OCI-LY1 (cell line): Measurements from ENCODE around the gene TTC12.

Experiments used
- EZH2 ChIP-seq: fragments of 200-600 bp; sonication (generic), shearing (Covaris generic); IDR thresholded peaks from 2 replicates; pipeline ENCODE4 v1.8.0; 2017; ENCODE audit warnings: borderline replicate concordance, mixed run types, mild to moderate bottlenecking, antibody characterized with exemption, low read length, moderate library complexity, mixed read lengths
- TF ChIP-seq, protein P1 (sequence below): fragments of 200-600 bp; sonication (generic), shearing (Covaris generic); IDR thresholded peaks from 2 replicates; pipeline ENCODE4 v1.5.1; 2017; ENCODE audit warnings: mild to moderate bottlenecking, antibody characterized with exemption, low read length, moderate library complexity, mixed read lengths

DNA sequence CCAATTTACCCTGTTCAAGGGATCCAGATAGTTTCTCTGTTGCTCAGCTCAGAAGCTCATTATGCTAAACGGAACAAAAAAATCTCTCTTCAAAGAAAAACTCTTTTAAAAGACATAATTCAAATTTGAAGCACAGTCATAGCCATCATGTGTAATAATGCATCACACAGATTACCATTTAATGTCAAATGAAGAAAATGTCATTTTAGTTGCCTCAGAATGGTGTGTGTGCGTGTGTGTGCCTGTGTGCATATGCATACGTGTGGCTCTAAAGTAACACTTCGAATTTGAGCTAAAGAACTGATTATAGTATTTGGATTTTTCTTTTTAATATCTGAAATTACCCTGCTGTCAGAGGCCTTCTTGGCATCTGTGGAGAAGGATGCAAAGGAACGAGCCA lies 9.9 kb downstream of the TTC12 start:
- TF ChIP-seq, protein P1, sequence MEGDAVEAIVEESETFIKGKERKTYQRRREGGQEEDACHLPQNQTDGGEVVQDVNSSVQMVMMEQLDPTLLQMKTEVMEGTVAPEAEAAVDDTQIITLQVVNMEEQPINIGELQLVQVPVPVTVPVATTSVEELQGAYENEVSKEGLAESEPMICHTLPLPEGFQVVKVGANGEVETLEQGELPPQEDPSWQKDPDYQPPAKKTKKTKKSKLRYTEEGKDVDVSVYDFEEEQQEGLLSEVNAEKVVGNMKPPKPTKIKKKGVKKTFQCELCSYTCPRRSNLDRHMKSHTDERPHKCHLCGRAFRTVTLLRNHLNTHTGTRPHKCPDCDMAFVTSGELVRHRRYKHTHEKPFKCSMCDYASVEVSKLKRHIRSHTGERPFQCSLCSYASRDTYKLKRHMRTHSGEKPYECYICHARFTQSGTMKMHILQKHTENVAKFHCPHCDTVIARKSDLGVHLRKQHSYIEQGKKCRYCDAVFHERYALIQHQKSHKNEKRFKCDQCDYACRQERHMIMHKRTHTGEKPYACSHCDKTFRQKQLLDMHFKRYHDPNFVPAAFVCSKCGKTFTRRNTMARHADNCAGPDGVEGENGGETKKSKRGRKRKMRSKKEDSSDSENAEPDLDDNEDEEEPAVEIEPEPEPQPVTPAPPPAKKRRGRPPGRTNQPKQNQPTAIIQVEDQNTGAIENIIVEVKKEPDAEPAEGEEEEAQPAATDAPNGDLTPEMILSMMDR = no peak
- no peak for TF ChIP-seq EZH2
